Tibial nerve (tissue), 4 donors: ENCODE measurements around the gene FGD6. TPM values are rescaled to one million over a fixed set of nuclear protein-coding genes. Genes with fewer than 3 reads are reported as not detected.

ENCODE experiments used
- DNase-seq, 2 donors: peaks; one replicate each; pipeline ENCODE4 v3.0.0-alpha.2; 2019; ENCODE audit warnings: low spot score in 2 of 2
- H3K27ac ChIP-seq, 4 donors: fragments of 200-600 bp; sonication (generic) in 3 of 4; one replicate each; pipeline ENCODE4 v1.5.1; 2017 to 2019; ENCODE audit warnings: mild to moderate bottlenecking in 1 of 4
- H3K27me3 ChIP-seq, 2 donors: fragments of 200-600 bp; sonication (generic) in 1 of 2; one replicate each; pipeline versions ENCODE4 v1.5.1 to v1.6.0; 2017 to 2019
- H3K36me3 ChIP-seq, 3 donors: fragments of 200-600 bp; sonication (generic); one replicate each; pipeline ENCODE4 v1.5.1; 2018 to 2019
- H3K4me1 ChIP-seq, 4 donors: fragments of 200-600 bp; sonication (generic) in 3 of 4; one replicate each; pipeline ENCODE4 v1.5.1; 2017 to 2019
- H3K4me3 ChIP-seq, 4 donors: fragments of 200-600 bp; sonication (generic) in 3 of 4; one replicate each; pipeline ENCODE4 v1.5.1; 2017 to 2019; ENCODE audit warnings: mild to moderate bottlenecking in 1 of 4, moderate library complexity in 1 of 4
- H3K9me3 ChIP-seq, 4 donors: fragments of 200-600 bp; sonication (generic) in 3 of 4; one replicate each; pipeline ENCODE4 v1.5.1; 2017 to 2019
- CTCF ChIP-seq, 5 experiments: fragments of 200-600 bp in 3 of 5; fragments of 450-650 bp in 2 of 5; sonication (generic) in 3 of 5; IDR thresholded peaks; one replicate each; pipeline ENCODE4 v1.5.1; 2016 to 2019; ENCODE audit warnings: antibody characterized with exemption in 5 of 5, mild to moderate bottlenecking in 3 of 5, moderate library complexity in 2 of 5
- EP300 ChIP-seq, 2 donors: sonication (generic); formaldehyde crosslinking; IDR thresholded peaks; one replicate each; pipeline ENCODE4 v1.6.1; 2017; ENCODE audit warnings: antibody characterized with exemption in 2 of 2, mild to moderate bottlenecking in 1 of 2
- POLR2A ChIP-seq, 2 donors: fragments of 450-650 bp; IDR thresholded peaks; one replicate each; pipeline ENCODE4 v1.6.1; 2017; ENCODE audit warnings: antibody characterized with exemption in 2 of 2, mild to moderate bottlenecking in 2 of 2, moderate library complexity in 2 of 2
- WGBS, 2 donors: methylation state at CpG; one replicate each; pipeline ENCODE4 v1.1.5; 2018; 5-methylcytosine and 5-hydroxymethylcytosine counted together
- total RNA-seq, 4 donors: library from RNA; depleted of rRNA; stranded (reverse); fragments of >200 nt; gene quantifications; one replicate each; pipeline ENCODE4 v1.1.0, GENCODE V29; 2016

FGD6 gene
- total RNA-seq, 4 donors from 2014 or later: 9.2 to 13.4 (median 11.7) TPM

GRCh38 chr12:95248604-95249360, 31.5 kb upstream of the FGD6 start:
- 73 to 75% methylated on average over 8 of the region's 8 CpGs for WGBS, 2 donors
- peaks cover 0 to 49% (median 0%) of the 10 kb centered on the region in 4 donors for H3K4me1 ChIP-seq

GRCh38 chr12:95248095-95248494, 30.8 kb upstream of the FGD6 start:
- H3K27me3 ChIP-seq: no peaks in the 10 kb centered on the region
- H3K4me3 ChIP-seq: no peak overlapping the region
- WGBS, 2 donors: 79 to 89% methylated on average over 1 of the region's 1 CpG
- no peak overlapping the region for H3K27ac ChIP-seq
- no peak for TF ChIP-seq POLR2A (IDR thresholded peaks at IDR 0.05)
- TF ChIP-seq CTCF (IDR thresholded peaks at IDR 0.05): no peak
- TF ChIP-seq EP300 (IDR thresholded peaks at IDR 0.05): no peak
- peaks cover 0 to 49% (median 0%) of the 10 kb centered on the region in 4 donors for H3K4me1 ChIP-seq
- H3K9me3 ChIP-seq: no peaks in the 10 kb centered on the region
- peaks cover 0 to 20% (median 0%) of the 10 kb centered on the region in 3 donors for H3K36me3 ChIP-seq
- no peak for DNase-seq

More at GRCh38 chr12:95248604-95249360, 31.5 kb upstream of the FGD6 start:
- H3K9me3 ChIP-seq: no peaks in the 10 kb centered on the region
- no peak overlapping the region for H3K27ac ChIP-seq
- DNase-seq: no peak
- no peaks in the 10 kb centered on the region for H3K27me3 ChIP-seq
- peaks cover 0 to 20% (median 0%) of the 10 kb centered on the region in 3 donors for H3K36me3 ChIP-seq
- TF ChIP-seq CTCF (IDR thresholded peaks at IDR 0.05) (no peak), POLR2A (IDR thresholded peaks at IDR 0.05) (no peak), EP300 (IDR thresholded peaks at IDR 0.05) (no peak)
- no peak overlapping the region for H3K4me3 ChIP-seq

- Histone ChIP-seq H3K4me1 (peaks cover 0 to 33% (median 0%) of the 10 kb centered on the region in 4 donors), H3K27ac (no peak overlapping the region), H3K4me3 (no peak overlapping the region), H3K36me3 (peaks cover 0 to 16% (median 0%) of the 10 kb centered on the region in 3 donors), H3K27me3 (no peaks in the 10 kb centered on the region), H3K9me3 (no peaks in the 10 kb centered on the region)
- DNase-seq: no peak
- WGBS, 2 donors: 89 to 93% methylated on average over 3 of the region's 3 CpGs
- TF ChIP-seq POLR2A (IDR thresholded peaks at IDR 0.05) (no peak), EP300 (IDR thresholded peaks at IDR 0.05) (no peak), CTCF (IDR thresholded peaks at IDR 0.05) (no peak)
Observed at GRCh38 chr12:95244350-95244749, 27.1 kb upstream of the FGD6 start.

GRCh38 chr12:95243497-95244183, 26.4 kb upstream of the FGD6 start:
- TF ChIP-seq EP300 (IDR thresholded peaks at IDR 0.05): no peak
- no peak for TF ChIP-seq POLR2A (IDR thresholded peaks at IDR 0.05)
- no peak for TF ChIP-seq CTCF (IDR thresholded peaks at IDR 0.05)
- Histone ChIP-seq H3K4me3 (no peak overlapping the region), H3K27me3 (no peaks in the 10 kb centered on the region), H3K9me3 (no peaks in the 10 kb centered on the region), H3K36me3 (peaks cover 0 to 16% (median 0%) of the 10 kb centered on the region in 3 donors), H3K4me1 (peaks cover 0 to 28% (median 0%) of the 10 kb centered on the region in 4 donors), H3K27ac (no peak overlapping the region)
- no peak for DNase-seq
- 94 to 97% methylated on average over 4 of the region's 4 CpGs for WGBS, 2 donors
